IMR-90 (cell line): ENCODE data around the gene KRT71. TPM values are rescaled to one million over a fixed set of nuclear protein-coding genes. Genes with fewer than 3 reads are reported as not detected.

ENCODE experiments used
- ATAC-seq: fragments of 200-7000 bp; cut with Tn5 transposase; 2 replicates; pipeline ENCODE4 v1.9.1; 2020; ENCODE audit warnings: low read depth, mild to moderate bottlenecking, moderate library complexity
- BruUV-seq: library from RNA; stranded (reverse); fragments of 400-500 nt; replicated peaks from 2 replicates; lab custom pipeline; 2021; lab: Mats Ljungman, UMichigan
- CTCF ChIA-PET: fragments of 300-600 bp; formaldehyde crosslinking; extraction: SDS; loops from one replicate; lab custom pipeline; 2021; ENCODE audit warnings: antibody characterized with exemption; lab: Yijun Ruan, JAX
- POLR2A ChIA-PET: fragments of 300-600 bp; sonication (Branson Sonifier 250); formaldehyde crosslinking; loops from one replicate; lab custom pipeline; 2022; ENCODE audit warnings: antibody characterized with exemption; ENCODE audit not compliant: unreplicated experiment; lab: Charles Lee
- DNase-seq: peaks from one replicate; pipeline ENCODE4 v3.0.0; 2013
- H2AFZ ChIP-seq: replicated peaks from 2 replicates; pipeline ENCODE3; 2013; ENCODE audit warnings: low read length, mild to moderate bottlenecking; ENCODE audit not compliant: poor library complexity
- H2AK5ac ChIP-seq: 2 replicates; pipeline ENCODE4 v1.6.1; 2013; ENCODE audit warnings: low read depth, low read length, inconsistent platforms
- H2AK9ac ChIP-seq: replicated peaks from 2 replicates; pipeline ENCODE3; 2013; ENCODE audit warnings: mild to moderate bottlenecking, low read depth, low read length, moderate library complexity; ENCODE audit not compliant: poor library complexity
- H2BK120ac ChIP-seq: 2 replicates; pipeline ENCODE4 v1.6.1; 2013; ENCODE audit warnings: low read depth, low read length, inconsistent platforms
- H2BK15ac ChIP-seq: 3 replicates; pipeline ENCODE4 v1.6.1; 2013; ENCODE audit warnings: low read depth, low read length, inconsistent platforms
- H2BK20ac ChIP-seq: 2 replicates; pipeline ENCODE4 v1.6.1; 2013; ENCODE audit warnings: low read depth, mild to moderate bottlenecking, inconsistent platforms, low read length, moderate library complexity
- H2BK5ac ChIP-seq: 2 replicates; pipeline ENCODE4 v1.6.1; 2013; ENCODE audit warnings: mild to moderate bottlenecking, low read depth, low read length, inconsistent platforms; ENCODE audit not compliant: poor library complexity, severe bottlenecking
- H3K14ac ChIP-seq: replicated peaks from 2 replicates; pipeline ENCODE4 v1.6.1; 2013; ENCODE audit warnings: low read depth, low read length, inconsistent platforms
- H3K18ac ChIP-seq: 2 replicates; pipeline ENCODE4 v1.6.1; 2013; ENCODE audit warnings: low read depth, low read length, control low read depth
- H3K23ac ChIP-seq: 2 replicates; pipeline ENCODE4 v1.6.1; 2013; ENCODE audit warnings: low read depth, low read length, inconsistent platforms
- H3K27ac ChIP-seq: 2 replicates; pipeline ENCODE4 v1.5.1; 2013; ENCODE audit warnings: mild to moderate bottlenecking, control low read depth, low read length; ENCODE audit not compliant: insufficient read depth
- H3K27me3 ChIP-seq: 2 replicates; pipeline ENCODE4 v1.6.1; 2013; ENCODE audit warnings: low read length; ENCODE audit not compliant: control insufficient read depth, insufficient read depth
- H3K36me3 ChIP-seq: 2 replicates; pipeline ENCODE4 v1.6.1; 2013; ENCODE audit warnings: low read length, mixed read lengths; ENCODE audit not compliant: control insufficient read depth, insufficient read depth
- H3K4ac ChIP-seq: 2 replicates; pipeline ENCODE4 v1.6.1; 2013; ENCODE audit warnings: low read depth, low read length, inconsistent platforms
- H3K4me1 ChIP-seq: 2 replicates; pipeline ENCODE4 v1.6.1; 2013; ENCODE audit warnings: low read length, mixed read lengths; ENCODE audit not compliant: control insufficient read depth, insufficient read depth
- H3K4me2 ChIP-seq: 2 replicates; pipeline ENCODE4 v1.6.1; 2013; ENCODE audit warnings: low read depth, mild to moderate bottlenecking, control low read depth, low read length, moderate library complexity
- H3K4me3 ChIP-seq: 2 replicates; pipeline ENCODE4 v1.5.1; 2013; ENCODE audit warnings: low read depth, mild to moderate bottlenecking, control low read depth, low read length, moderate library complexity; ENCODE audit not compliant: insufficient read depth
- H3K56ac ChIP-seq: 2 replicates; pipeline ENCODE4 v1.6.1; 2013; ENCODE audit warnings: low read length, inconsistent platforms; ENCODE audit not compliant: insufficient read depth; ENCODE audit errors: extremely low read depth
- H3K79me1 ChIP-seq, 2 experiments: 2 replicates each; pipeline ENCODE4 v1.6.1; 2013; ENCODE audit warnings: low read length in 2 of 2, inconsistent platforms in 1 of 2, low read depth in 1 of 2
- H3K9ac ChIP-seq: 2 replicates; pipeline ENCODE4 v1.6.1; 2013; ENCODE audit warnings: low read depth, low read length, control low read depth
- H3K9me1 ChIP-seq: 2 replicates; pipeline ENCODE4 v1.6.1; 2013; ENCODE audit warnings: low read length, inconsistent platforms; ENCODE audit not compliant: insufficient read depth
- H3K9me3 ChIP-seq: 2 replicates; pipeline ENCODE4 v1.6.1; 2013; ENCODE audit warnings: low read length; ENCODE audit not compliant: control insufficient read depth, insufficient read depth
- H4K20me1 ChIP-seq: 2 replicates; pipeline ENCODE4 v1.6.1; 2013; ENCODE audit warnings: low read length, inconsistent platforms; ENCODE audit not compliant: insufficient read depth
- H4K5ac ChIP-seq: 2 replicates; pipeline ENCODE4 v1.6.1; 2013; ENCODE audit warnings: mild to moderate bottlenecking, low read depth, low read length, control low read depth
- H4K8ac ChIP-seq, 2 experiments: 2 replicates each; pipeline ENCODE4 v1.6.1; 2013; ENCODE audit warnings: low read depth in 2 of 2, low read length in 2 of 2, control low read depth in 1 of 2, inconsistent platforms in 1 of 2
- H4K91ac ChIP-seq: 2 replicates; pipeline ENCODE4 v1.6.1; 2013; ENCODE audit warnings: low read depth, low read length, inconsistent platforms; ENCODE audit not compliant: insufficient read depth
- MAZ ChIP-seq: IDR thresholded peaks from 2 replicates; pipeline ENCODE4 v1.6.1; 2012; ENCODE audit warnings: low read depth, mild to moderate bottlenecking, low read length, improper control_type of control experiment, moderate library complexity, borderline replicate concordance
- MXI1 ChIP-seq: IDR thresholded peaks from 2 replicates; pipeline ENCODE4 v1.6.1; 2012; ENCODE audit warnings: low read depth, mild to moderate bottlenecking, low read length, moderate library complexity, borderline replicate concordance
- RCOR1 ChIP-seq: IDR thresholded peaks from 2 replicates; pipeline ENCODE4 v1.6.1; 2012; ENCODE audit warnings: mild to moderate bottlenecking, low read length, improper control_type of control experiment; ENCODE audit not compliant: insufficient replicate concordance
- WGBS, 2 experiments: methylation state at CpG; one replicate each; pipeline versions ENCODE4 v1.1.5 to v1.1.7; 2013; ENCODE audit warnings: missing lambda C conversion rate in 2 of 2; ENCODE audit not compliant: insufficient read length in 1 of 2; ENCODE audit errors: extremely low coverage in 2 of 2; 5-methylcytosine and 5-hydroxymethylcytosine counted together
- dilution Hi-C: fragments of 300-500 bp; cut with HindIII; formaldehyde crosslinking; loops from one replicate; pipeline ENCODE4 v1.14.3; 2018; ENCODE audit warnings: low sequenced_read_pairs; ENCODE audit not compliant: unreplicated experiment
- in situ Hi-C: fragments of 300-500 bp; cut with MboI; formaldehyde crosslinking; loops from 3 replicates; pipeline ENCODE4 v1.14.3; 2019; ENCODE audit warnings: low sequenced_read_pairs, inconsistent platforms, mixed read lengths
- intact Hi-C: fragments of 100-400 bp; cut with micrococcal nuclease; formaldehyde crosslinking; loops from 2 replicates; pipeline ENCODE4 v1.10.0; 2022
- polyA plus RNA-seq, 3 experiments: library from polyadenylated mRNA; depleted of rRNA; stranded (reverse); fragments of >200 nt; gene quantifications; 2 replicates each; pipeline ENCODE4 v1.2.3, GENCODE V29; 2012; ENCODE audit warnings: low replicate concordance in 1 of 3
- total RNA-seq: library from RNA; depleted of rRNA; stranded (reverse); fragments of >200 nt; gene quantifications from 2 replicates; pipeline ENCODE4 v1.2.3, GENCODE V29; 2012

KRT71 gene
- total and polyA plus RNA-seq, 2 of the 4 experiments (the other 2 are of a cell fraction) = not detected

DNA sequence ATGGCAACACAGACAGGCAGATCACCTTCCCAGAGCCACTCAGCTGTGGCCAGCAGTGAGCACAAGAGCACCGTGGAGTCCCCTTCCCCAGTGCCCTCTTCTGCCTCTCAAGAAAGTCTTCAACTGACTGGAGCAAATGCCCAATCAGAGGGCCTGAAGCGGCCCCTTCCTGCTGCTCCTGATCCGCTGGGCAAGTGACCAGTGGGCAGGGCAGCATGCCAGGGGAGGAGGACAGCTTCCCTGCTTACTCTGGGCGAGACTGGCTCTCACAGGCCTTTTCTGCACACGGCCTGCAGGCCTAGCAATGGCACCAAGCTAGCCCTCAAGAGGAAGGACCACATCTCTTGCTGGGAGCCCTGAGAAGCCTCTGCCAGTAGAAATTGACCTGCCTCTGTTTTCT lies 890 bp downstream of the KRT71 start:
- in situ Hi-C loops = no loop called here
- peaks cover 58% of the 10 kb centered on the region for H3K27me3 ChIP-seq

More for the DNA sequence above, 890 bp downstream of the KRT71 start:
- Histone ChIP-seq H2BK120ac (no peak overlapping the region), H3K56ac (no peak overlapping the region), H3K27ac (no peak overlapping the region), H3K9ac (no peak overlapping the region), H3K4me3 (no peak overlapping the region), H4K91ac (no peak overlapping the region), H2BK15ac (no peak overlapping the region), H3K4ac (no peak overlapping the region), H4K8ac (no peak overlapping the region), H3K9me1 (no peaks in the 10 kb centered on the region), H2AFZ (no peak overlapping the region), H2BK5ac (no peak overlapping the region), H3K9me3 (no peaks in the 10 kb centered on the region), H3K4me1 (no peaks in the 10 kb centered on the region), H3K18ac (no peak overlapping the region), H3K14ac (no peak overlapping the region), H2BK20ac (no peak overlapping the region), H2AK5ac (no peak overlapping the region), H3K23ac (no peak overlapping the region), H3K79me1 (no peaks in the 10 kb centered on the region), H2AK9ac (no peak overlapping the region), H4K5ac (no peak overlapping the region), H3K36me3 (no peaks in the 10 kb centered on the region), H4K20me1 (no peaks in the 10 kb centered on the region), H3K4me2 (no peak overlapping the region)
- TF ChIP-seq RCOR1 (no peak), MAZ (no peak), MXI1 (no peak)
- no TSS peak for BruUV-seq
- DNase-seq = no peak
- no peak for ATAC-seq
- dilution Hi-C loops (no loop called here), intact Hi-C loops (no loop called here)
- POLR2A ChIA-PET = no interaction called here
- CTCF ChIA-PET = no interaction called here
- WGBS, 2 experiments = 18% methylated on average over 3 of the region's 5 CpGs; no CpG with 5 or more reads in 1 of the 2 experiments
